ENCODE measurements around the gene DYSF. TPM values are rescaled to one million over a fixed set of nuclear protein-coding genes. Genes with fewer than 3 reads are reported as not detected.
A peak's percentile ranks its signal among the peaks of the same experiment; 100 is the strongest.

The DYSF gene
- total RNA-seq, 2 donors from 2014 or later: 23.0 to 36.6 TPM

GRCh38 chr2:71667256-71668182 lies 214.2 kb downstream of the DYSF start:
- Mint-ChIP-seq H3K36me3 (no peaks in the 10 kb centered on the region), H3K27ac (no peak overlapping the region), H3K27me3 (no peaks in the 10 kb centered on the region), H3K4me3 (no peak overlapping the region), H3K4me1 (ENCODE audit: low read depth in 2 of 2) (no peaks in the 10 kb centered on the region), H3K9me3 (no peaks in the 10 kb centered on the region)
- ATAC-seq (no peak), DNase-seq (ENCODE audit: low spot score) (no peak)

- no peaks in the 10 kb centered on the region for H3K27me3 Mint-ChIP-seq
- no peaks in the 10 kb centered on the region for H3K36me3 Mint-ChIP-seq
- no peaks in the 10 kb centered on the region for H3K4me1 Mint-ChIP-seq (ENCODE audit: low read depth in 2 of 2)
- no peak for DNase-seq (ENCODE audit: low spot score)
- no peak for ATAC-seq
- H3K9me3 Mint-ChIP-seq: no peaks in the 10 kb centered on the region
- H3K4me3 Mint-ChIP-seq: no peak overlapping the region
- no peak overlapping the region for H3K27ac Mint-ChIP-seq
Observed at GRCh38 chr2:71668326-71669057, 215.1 kb downstream of the DYSF start.

DNA sequence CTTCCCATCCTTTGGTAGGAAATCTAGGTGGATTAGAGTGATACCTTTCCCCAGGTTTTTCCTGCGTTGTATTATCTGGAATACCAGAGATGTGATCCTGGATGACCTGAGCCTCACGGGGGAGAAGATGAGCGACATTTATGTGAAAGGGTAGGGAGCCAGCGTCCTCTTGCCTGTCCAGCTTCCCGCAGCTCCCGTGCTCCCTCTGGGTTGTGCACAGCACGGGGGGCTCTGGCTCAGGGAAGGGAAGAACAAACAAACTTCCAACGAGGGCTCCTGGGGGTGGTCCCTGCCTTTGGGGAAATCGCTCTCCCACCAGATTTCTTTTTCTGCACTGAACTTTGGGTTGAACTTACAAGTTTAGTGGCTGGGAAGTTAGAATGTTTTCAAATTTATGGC lies 215.7 kb downstream of the DYSF start:
- DNase-seq (ENCODE audit: low spot score): no peak
- ATAC-seq: no peak
- H3K9me3 Mint-ChIP-seq: no peaks in the 10 kb centered on the region
- H3K36me3 Mint-ChIP-seq: no peaks in the 10 kb centered on the region
- no peak overlapping the region for H3K27ac Mint-ChIP-seq
- H3K4me3 Mint-ChIP-seq: no peak overlapping the region
- H3K4me1 Mint-ChIP-seq (ENCODE audit: low read depth in 2 of 2): no peaks in the 10 kb centered on the region
- no peaks in the 10 kb centered on the region for H3K27me3 Mint-ChIP-seq

- H3K36me3 Mint-ChIP-seq: no peaks in the 10 kb centered on the region
Observed at GRCh38 chr2:71669628-71670429, 216.5 kb downstream of the DYSF start.

DNA sequence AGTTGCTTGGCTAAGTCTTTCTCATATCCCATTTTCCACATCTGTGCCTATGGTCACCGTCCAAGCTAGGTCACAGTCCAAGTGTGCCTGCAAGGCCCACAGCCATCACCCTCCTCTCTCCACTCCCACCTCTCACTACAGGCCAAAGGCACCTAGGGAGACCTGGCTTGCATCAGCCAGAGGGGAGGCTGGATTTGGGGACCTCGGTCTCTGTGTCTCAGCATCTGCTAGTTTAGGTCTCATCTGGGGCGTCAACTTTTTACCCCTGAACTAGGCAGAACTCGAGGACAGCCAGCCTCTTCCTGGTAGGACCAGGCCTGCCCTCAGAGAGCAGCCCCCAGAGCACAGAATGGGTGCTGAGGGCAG lies 217.1 kb downstream of the DYSF start:
- Mint-ChIP-seq H3K27me3 (no peaks in the 10 kb centered on the region), H3K36me3 (no peaks in the 10 kb centered on the region), H3K27ac (no peak overlapping the region), H3K4me3 (no peak overlapping the region), H3K9me3 (no peaks in the 10 kb centered on the region), H3K4me1 (ENCODE audit: low read depth in 2 of 2) (no peaks in the 10 kb centered on the region)
- ATAC-seq (no peak), DNase-seq (ENCODE audit: low spot score) (no peak)

More at GRCh38 chr2:71669628-71670429, 216.5 kb downstream of the DYSF start:
- no peak for DNase-seq (ENCODE audit: low spot score)
- no peak overlapping the region for H3K4me3 Mint-ChIP-seq
- no peaks in the 10 kb centered on the region for H3K9me3 Mint-ChIP-seq
- no peak for ATAC-seq
- H3K27me3 Mint-ChIP-seq: no peaks in the 10 kb centered on the region
- H3K27ac Mint-ChIP-seq: no peak overlapping the region
- no peaks in the 10 kb centered on the region for H3K4me1 Mint-ChIP-seq (ENCODE audit: low read depth in 2 of 2)

- no peak for DNase-seq (ENCODE audit: low spot score)
- H3K4me3 Mint-ChIP-seq: no peak overlapping the region
- H3K9me3 Mint-ChIP-seq: no peaks in the 10 kb centered on the region
- no peaks in the 10 kb centered on the region for H3K4me1 Mint-ChIP-seq (ENCODE audit: low read depth in 2 of 2)
- H3K27ac Mint-ChIP-seq: no peak overlapping the region
- H3K36me3 Mint-ChIP-seq: no peaks in the 10 kb centered on the region
- no peaks in the 10 kb centered on the region for H3K27me3 Mint-ChIP-seq
- no peak for ATAC-seq
Observed at GRCh38 chr2:71671203-71671854, 218.0 kb downstream of the DYSF start.

GRCh38 chr2:71671895-71672825 lies 218.8 kb downstream of the DYSF start:
- DNase-seq (ENCODE audit: low spot score): no peak
- H3K4me1 Mint-ChIP-seq (ENCODE audit: low read depth in 2 of 2): no peaks in the 10 kb centered on the region
- H3K9me3 Mint-ChIP-seq: no peaks in the 10 kb centered on the region
- H3K27ac Mint-ChIP-seq: no peak overlapping the region
- H3K27me3 Mint-ChIP-seq: peaks cover 0 to 2% of the 10 kb centered on the region in 2 donors
- H3K4me3 Mint-ChIP-seq: no peak overlapping the region
- ATAC-seq: no peak
- no peaks in the 10 kb centered on the region for H3K36me3 Mint-ChIP-seq

DNA sequence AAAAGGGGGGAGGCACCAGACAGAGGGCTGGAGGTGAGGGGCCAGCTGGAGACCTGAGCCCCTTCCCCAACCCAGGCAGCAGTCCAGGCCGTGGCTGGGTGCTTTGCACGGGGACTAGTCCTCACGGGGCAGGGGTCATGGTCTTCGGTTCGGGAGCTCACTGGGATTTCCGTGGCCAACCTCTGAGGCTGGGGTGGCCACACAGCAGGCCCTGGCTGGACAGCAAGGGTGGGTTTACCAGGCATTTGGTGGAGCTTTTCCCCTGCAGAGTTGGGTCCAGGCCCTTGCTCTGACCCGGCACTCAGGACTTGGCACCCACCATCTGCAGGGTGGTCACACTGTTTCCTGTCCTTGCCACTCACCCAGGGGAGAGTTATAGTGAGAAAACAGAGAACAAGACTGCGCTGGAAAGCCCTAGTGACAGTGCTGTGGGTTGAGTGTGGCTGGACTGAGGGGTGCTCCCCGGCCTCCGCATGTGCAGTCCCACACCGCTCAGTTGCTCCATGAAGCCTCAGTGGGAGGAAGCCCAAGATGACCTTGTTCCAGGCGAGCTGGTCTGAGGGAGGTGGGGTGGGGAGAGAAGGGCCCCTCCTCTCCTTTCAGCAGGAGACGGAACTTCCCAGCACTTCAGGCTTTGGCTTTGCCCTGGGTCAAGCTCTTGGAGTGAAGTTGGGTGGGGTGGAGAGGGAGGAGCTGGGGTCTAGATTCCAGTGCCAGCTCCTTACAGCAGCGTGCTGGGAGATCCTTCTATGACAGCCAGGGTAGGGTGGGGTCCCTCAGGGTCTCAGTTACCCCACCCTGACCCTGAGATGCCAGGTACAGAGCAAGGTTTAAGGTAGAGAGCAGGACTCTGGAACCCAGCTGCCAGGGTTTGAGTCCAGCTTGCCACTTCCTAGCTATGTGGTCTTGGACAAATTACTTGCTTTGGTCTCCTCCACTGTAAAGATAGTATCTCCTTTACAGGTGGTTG lies 219.8 kb downstream of the DYSF start:
- peak in 1 of 2 donors; percentile 7 for ATAC-seq

GRCh38 chr2:71674158-71674851 lies 220.9 kb downstream of the DYSF start:
- DNase-seq (ENCODE audit: low spot score): no peak
- H3K4me3 Mint-ChIP-seq: no peak overlapping the region
- ATAC-seq: no peak
- no peaks in the 10 kb centered on the region for H3K4me1 Mint-ChIP-seq (ENCODE audit: low read depth in 2 of 2)
- H3K9me3 Mint-ChIP-seq: no peaks in the 10 kb centered on the region
- H3K36me3 Mint-ChIP-seq: no peaks in the 10 kb centered on the region
- peaks cover 0 to 5% of the 10 kb centered on the region in 2 donors for H3K27me3 Mint-ChIP-seq
- H3K27ac Mint-ChIP-seq: no peak overlapping the region

More for the DNA sequence above, 219.8 kb downstream of the DYSF start:
- Mint-ChIP-seq H3K4me3 (no peak overlapping the region), H3K27me3 (peaks cover 0 to 2% of the 10 kb centered on the region in 2 donors), H3K36me3 (no peaks in the 10 kb centered on the region), H3K9me3 (no peaks in the 10 kb centered on the region), H3K4me1 (ENCODE audit: low read depth in 2 of 2) (no peaks in the 10 kb centered on the region), H3K27ac (no peak overlapping the region)
- no peak for DNase-seq (ENCODE audit: low spot score)

DNA sequence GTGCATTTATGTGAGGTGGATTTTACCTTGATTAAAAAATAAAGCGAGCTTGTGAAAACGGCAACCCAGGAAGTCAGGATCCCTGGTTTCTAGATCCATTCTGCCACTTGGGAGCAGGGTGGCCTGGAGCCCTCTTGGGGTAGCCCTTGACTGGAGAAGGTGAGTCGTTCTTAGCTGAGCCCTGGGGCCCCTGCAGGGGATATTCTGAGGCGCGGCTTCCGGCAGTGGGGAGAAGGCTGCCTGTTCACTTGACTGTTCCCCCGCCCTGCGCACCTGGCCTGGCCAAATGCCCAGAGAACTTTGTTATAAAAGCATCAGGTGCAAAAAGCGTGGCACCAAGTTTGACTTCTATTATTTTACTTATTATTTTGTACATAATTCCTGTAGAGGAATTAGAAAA lies 221.9 kb downstream of the DYSF start:
- Mint-ChIP-seq H3K4me1 (ENCODE audit: low read depth in 2 of 2) (no peaks in the 10 kb centered on the region), H3K9me3 (no peaks in the 10 kb centered on the region), H3K4me3 (no peak overlapping the region), H3K36me3 (no peaks in the 10 kb centered on the region), H3K27ac (no peak overlapping the region), H3K27me3 (peaks cover 0 to 5% of the 10 kb centered on the region in 2 donors)
- ATAC-seq: no peak
- DNase-seq (ENCODE audit: low spot score): no peak

GRCh38 chr2:71678874-71679273 lies 225.5 kb downstream of the DYSF start:
- no peaks in the 10 kb centered on the region for H3K36me3 Mint-ChIP-seq
- ATAC-seq (no peak), DNase-seq (ENCODE audit: low spot score) (peak; percentile 3)
- H3K4me1 Mint-ChIP-seq (ENCODE audit: low read depth in 2 of 2): no peaks in the 10 kb centered on the region
- H3K9me3 Mint-ChIP-seq: no peaks in the 10 kb centered on the region
- H3K27me3 Mint-ChIP-seq: peaks cover 0 to 5% of the 10 kb centered on the region in 2 donors
- no peak overlapping the region for H3K4me3 Mint-ChIP-seq
- H3K27ac Mint-ChIP-seq: no peak overlapping the region

Data from natural killer cell treated with Interleukin-12 subunit alpha and Interleukin-12 subunit beta and Interleukin-15 and Interleukin-18, amount 100 ng/mL, for 72 hours (primary cell).